ENCODE measurements around the gene RPUSD1. TPM values are rescaled to one million over a fixed set of nuclear protein-coding genes. Genes with fewer than 3 reads are reported as not detected.

Gene RPUSD1
- total RNA-seq, 1 experiment from 2014 or later = 48.6 TPM

DNA sequence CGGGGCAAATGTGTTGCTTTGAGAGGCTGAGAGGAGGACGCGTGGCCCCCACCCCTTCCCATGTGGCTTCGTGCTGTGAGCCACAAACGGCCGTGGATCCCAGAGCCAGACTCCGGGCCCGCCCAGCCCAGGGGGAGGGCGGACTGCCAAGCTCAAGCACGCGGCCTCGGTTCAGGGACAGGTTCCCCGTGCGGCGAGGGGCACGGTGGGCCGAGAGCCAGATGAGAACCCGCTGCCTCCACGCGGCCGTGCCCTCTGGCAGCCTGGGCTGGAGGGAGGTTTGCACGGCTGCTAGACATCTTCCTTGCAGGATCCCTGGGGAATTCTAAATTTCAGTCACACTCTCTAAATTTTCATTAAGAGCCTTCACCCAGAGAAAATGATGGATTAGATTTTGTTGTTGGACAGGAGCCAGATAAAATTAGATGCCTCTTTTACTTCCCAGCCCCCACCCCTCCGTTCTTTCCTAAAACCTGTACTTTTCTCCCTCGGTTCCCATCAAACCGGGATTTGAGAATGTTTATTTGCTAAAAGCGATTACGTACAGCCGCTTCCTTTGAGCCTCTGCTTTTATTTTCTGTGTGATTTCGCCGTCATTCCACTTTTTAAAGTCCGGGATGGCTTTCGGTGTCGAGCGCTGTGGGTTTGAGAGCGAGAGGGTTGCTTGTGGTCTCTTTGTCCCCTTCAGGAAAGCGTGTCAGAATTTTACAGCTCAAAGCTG is 37.3 kb upstream of the RPUSD1 start:
- peaks cover 0 to 4% of the 10 kb centered on the region in 2 experiments; a peak in 1 of 5 replicates for H3K9me3 Mint-ChIP-seq
- H3K36me3 Mint-ChIP-seq (ENCODE audit: insufficient read depth in 1 of 3, low read depth in 3 of 3) = no peaks in the 10 kb centered on the region
- DNase-seq = no peak
- H3K4me3 Mint-ChIP-seq = no peak overlapping the region
- H3K79me2 ChIP-seq (ENCODE audit: insufficient read depth, low read length) = no peaks in the 10 kb centered on the region
- H3T11ph ChIP-seq (ENCODE audit: low read length) = no peak overlapping the region
- no CpG with 5 or more reads among the region's 36 CpGs for WGBS (ENCODE audit: extremely low coverage, insufficient read length, low lambda C conversion rate)
- no peaks in the 10 kb centered on the region for H3K9me3 ChIP-seq (ENCODE audit: control insufficient read depth, low read depth, low read length)
- H3K4ac ChIP-seq (ENCODE audit: low read depth, low read length) = no peak overlapping the region
- no peaks in the 10 kb centered on the region for H3K23me2 ChIP-seq (ENCODE audit: insufficient read length, low read depth, low read length, poor library complexity, severe bottlenecking)
- H4K8ac ChIP-seq (replicated peaks; ENCODE audit: insufficient read length, low read depth, low read length) = no peak overlapping the region
- no peak overlapping the region for H3K9ac ChIP-seq (ENCODE audit: extremely low read depth, insufficient read length, low read length)
- no peak overlapping the region for H3K4me2 ChIP-seq (ENCODE audit: insufficient read depth, insufficient read length, low read length)
- H2AK5ac ChIP-seq (ENCODE audit: insufficient read length, low read length) = no peak overlapping the region
- no peak overlapping the region for H2BK20ac ChIP-seq (ENCODE audit: low read depth, low read length, poor library complexity, severe bottlenecking)
- H4K91ac ChIP-seq (ENCODE audit: insufficient read length, low read depth, low read length) = no peak overlapping the region
- H4K20me1 ChIP-seq (ENCODE audit: control insufficient read depth, insufficient read depth, insufficient read length) = no peaks in the 10 kb centered on the region
- H2BK12ac ChIP-seq (ENCODE audit: insufficient read length, low read depth, low read length) = no peak overlapping the region
- peak overlapping the region; percentile 46 for H3K18ac ChIP-seq (ENCODE audit: insufficient read length, low read depth, low read length)
- no peak overlapping the region for H2BK15ac ChIP-seq (ENCODE audit: low read depth, low read length)
- H3K4me1 ChIP-seq (ENCODE audit: insufficient read depth, low read length) = no peaks in the 10 kb centered on the region
- no peaks in the 10 kb centered on the region for H3K79me1 ChIP-seq (ENCODE audit: insufficient read depth, low read depth, low read length, poor library complexity, severe bottlenecking)
- H2AFZ ChIP-seq (ENCODE audit: low read length) = no peak overlapping the region
- no peak overlapping the region for H3K27ac ChIP-seq (ENCODE audit: insufficient read length, low read depth, low read length)
- H2BK5ac ChIP-seq (ENCODE audit: insufficient read length, low read length) = no peak overlapping the region
- H3K27me3 ChIP-seq (ENCODE audit: insufficient read depth, low read length) = no peaks in the 10 kb centered on the region
- no peak overlapping the region for H3K23ac ChIP-seq (ENCODE audit: insufficient read length, low read depth, low read length)
- H3K56ac ChIP-seq (ENCODE audit: insufficient read length, low read depth, low read length) = no peak overlapping the region
- H3K14ac ChIP-seq (ENCODE audit: insufficient read depth, low read length) = peak overlapping the region; percentile 34; the same call in 1 of the 2 replicates
- H3K27me3 Mint-ChIP-seq (ENCODE audit: low read depth) = peaks cover 14% of the 10 kb centered on the region
- H3K27ac Mint-ChIP-seq = peak overlapping the region in 2 of 3 experiments; percentile 76 to 86; a peak in 1 of 7 replicates
- H4K5ac ChIP-seq (ENCODE audit: insufficient read length, low read depth, low read length) = no peak overlapping the region
- no peak for TF ChIP-seq CTCF (conservative IDR thresholded peaks at IDR 0.05)
- H3K4me1 Mint-ChIP-seq = peaks cover 13 to 20% of the 10 kb centered on the region in 2 experiments
- no peak overlapping the region for H2BK120ac ChIP-seq (ENCODE audit: low read depth, low read length, poor library complexity, severe bottlenecking)

All from H9 (cell line).